HG03439 (cell line): ENCODE results near the gene TTLL9.

ENCODE experiments used
- ATAC-seq: cut with Tn5 transposase; IDR thresholded peaks from one replicate; pipeline ENCODE4 v1.9.1; 2021; ENCODE audit warnings: mild to moderate bottlenecking, moderate library complexity; ENCODE audit not compliant: unreplicated experiment

Gene TTLL9

GRCh38 chr20:31836853-31837608 lies 33.4 kb upstream of the TTLL9 start:
- no peak for ATAC-seq

GRCh38 chr20:31837896-31838397 lies 32.5 kb upstream of the TTLL9 start:
- ATAC-seq, result no peak

GRCh38 chr20:31838646-31839292 lies 31.7 kb upstream of the TTLL9 start:
- no peak for ATAC-seq

GRCh38 chr20:31839782-31840487 lies 30.5 kb upstream of the TTLL9 start:
- no peak for ATAC-seq

GRCh38 chr20:31840906-31841816 lies 29.3 kb upstream of the TTLL9 start:
- no peak for ATAC-seq

- no peak for ATAC-seq
Observed at GRCh38 chr20:31841928-31842327, 28.5 kb upstream of the TTLL9 start.

- ATAC-seq, result no peak
Observed at GRCh38 chr20:31842471-31843157, 27.8 kb upstream of the TTLL9 start.

- no peak for ATAC-seq
Observed at GRCh38 chr20:31843288-31843687, 27.1 kb upstream of the TTLL9 start.

- ATAC-seq, result no peak
Observed at GRCh38 chr20:31843881-31844280, 26.6 kb upstream of the TTLL9 start.

- ATAC-seq, result no peak
Observed at GRCh38 chr20:31844737-31845299, 25.6 kb upstream of the TTLL9 start.

- no peak for ATAC-seq
Observed at GRCh38 chr20:31845300-31845863, 25.1 kb upstream of the TTLL9 start, which contains the start of gene FOXS1. TSS of gene FOXS1 (minus strand) at chr20:31845604. CDS start at chr20:31845542, 62 bp downstream.

- no peak for ATAC-seq
Observed at GRCh38 chr20:31846793-31847138, 23.7 kb upstream of the TTLL9 start.

GRCh38 chr20:31848088-31848999 lies 22.1 kb upstream of the TTLL9 start:
- no peak for ATAC-seq

GRCh38 chr20:31849306-31849930 lies 21.0 kb upstream of the TTLL9 start:
- no peak for ATAC-seq

GRCh38 chr20:31851240-31851955 lies 19.0 kb upstream of the TTLL9 start:
- ATAC-seq, result no peak

- ATAC-seq, result no peak
Observed at GRCh38 chr20:31853481-31853880, 17.0 kb upstream of the TTLL9 start.

- no peak for ATAC-seq
Observed at GRCh38 chr20:31856516-31856915, 13.9 kb upstream of the TTLL9 start.
